CD4-positive, alpha-beta T cell treated with Interleukin-12 subunit alpha and Interleukin-12 subunit beta, for 1 hour (primary cell): Measurements from ENCODE around the gene CDKN2AIP.
"Not testable (repeated sequence)": the region's sequence is repeated elsewhere in the genome, so short reads cannot be mapped to it uniquely, and the experiment has no call there.

Source experiments
- DNase-seq: peaks from one replicate; pipeline ENCODE4 v3.0.0-alpha.2; 2020

Gene CDKN2AIP

GRCh38 chr4:183416879-183417755, 27.3 kb upstream of the CDKN2AIP start:
- DNase-seq, result no peak

GRCh38 chr4:183422962-183423631, 21.3 kb upstream of the CDKN2AIP start:
- DNase-seq, result no peak

- no peak for DNase-seq
Measured at GRCh38 chr4:183424109-183424744, 20.2 kb upstream of the CDKN2AIP start.

- no peak for DNase-seq
Measured at GRCh38 chr4:183426507-183426906, 17.9 kb upstream of the CDKN2AIP start.

- no peak for DNase-seq
Measured at GRCh38 chr4:183429489-183429888, 14.9 kb upstream of the CDKN2AIP start.

- DNase-seq, result peak; percentile 42
Measured at GRCh38 chr4:183430317-183430993, 14.0 kb upstream of the CDKN2AIP start.

- DNase-seq, result no peak
Measured at GRCh38 chr4:183430994-183431347, 13.5 kb upstream of the CDKN2AIP start.

GRCh38 chr4:183431614-183432013, 12.8 kb upstream of the CDKN2AIP start:
- no peak for DNase-seq

GRCh38 chr4:183433183-183433582, 11.3 kb upstream of the CDKN2AIP start:
- not testable (repeated sequence) for DNase-seq

GRCh38 chr4:183434264-183434663, 10.2 kb upstream of the CDKN2AIP start:
- no peak for DNase-seq

- no peak for DNase-seq
Measured at GRCh38 chr4:183434666-183435190, 9.7 kb upstream of the CDKN2AIP start.

GRCh38 chr4:183435803-183436202, 8.6 kb upstream of the CDKN2AIP start:
- DNase-seq, result no peak

- no peak for DNase-seq
Measured at GRCh38 chr4:183436417-183436816, 8.0 kb upstream of the CDKN2AIP start.

- no peak for DNase-seq
Measured at GRCh38 chr4:183437452-183437851, 7.0 kb upstream of the CDKN2AIP start.

GRCh38 chr4:183438458-183439113, 5.8 kb upstream of the CDKN2AIP start:
- DNase-seq, result no peak

- DNase-seq, result no peak
Measured at GRCh38 chr4:183441276-183441675, 3.2 kb upstream of the CDKN2AIP start.

GRCh38 chr4:183443655-183444213, 702 bp upstream of the CDKN2AIP start:
- no peak for DNase-seq

GRCh38 chr4:183445097-183445428, 627 bp downstream of the CDKN2AIP start:
- DNase-seq, result no peak

- DNase-seq, result peak; percentile 17
Measured at GRCh38 chr4:183447646-183448045, 3.2 kb downstream of the CDKN2AIP start.

GRCh38 chr4:183448436-183448835, 4.0 kb downstream of the CDKN2AIP start:
- no peak for DNase-seq

GRCh38 chr4:183449193-183449882, 4.9 kb downstream of the CDKN2AIP start:
- no peak for DNase-seq

- no peak for DNase-seq
Measured at GRCh38 chr4:183450108-183450507, 5.7 kb downstream of the CDKN2AIP start.
